Keratinocyte (primary cell): ENCODE measurements around the gene RGL1. TPM values are rescaled to one million over a fixed set of nuclear protein-coding genes. Genes with fewer than 3 reads are reported as not detected.

ENCODE experiments used
- DNase-seq: peaks from one replicate; pipeline ENCODE4 v3.0.0-alpha.2; 2011; ENCODE audit warnings: low read depth, missing footprints, low spot score
- FAIRE-seq: peaks from 2 replicates; lab custom pipeline; 2011; peaks lifted over from hg19 to GRCh38; lab: Jason Lieb, UNC
- H2AFZ ChIP-seq: 2 replicates; pipeline ENCODE4 v1.6.0; 2012; ENCODE audit warnings: low read length, control low read depth, inconsistent platforms; ENCODE audit not compliant: control insufficient read depth
- H3K27ac ChIP-seq: 2 replicates; pipeline ENCODE4 v1.5.1; 2011; ENCODE audit warnings: low read length; ENCODE audit not compliant: control insufficient read depth, insufficient read depth
- H3K27me3 ChIP-seq: 3 replicates; pipeline ENCODE4 v1.6.0; 2011; ENCODE audit warnings: low read length; ENCODE audit not compliant: control insufficient read depth, insufficient read depth; ENCODE audit errors: extremely low read depth
- H3K36me3 ChIP-seq, 2 experiments: 2 replicates in 1 of 2; 3 replicates in 1 of 2; pipeline ENCODE4 v1.5.1; 2011; ENCODE audit warnings: low read length in 2 of 2, mild to moderate bottlenecking in 1 of 2; ENCODE audit not compliant: control insufficient read depth in 2 of 2, insufficient read depth in 2 of 2; ENCODE audit errors: extremely low read depth in 1 of 2
- H3K4me1 ChIP-seq: 3 replicates; pipeline ENCODE4 v1.5.1; 2011; ENCODE audit warnings: low read length; ENCODE audit not compliant: control insufficient read depth, insufficient read depth; ENCODE audit errors: extremely low read depth
- H3K4me2 ChIP-seq: 3 replicates; pipeline ENCODE4 v1.6.0; 2011; ENCODE audit warnings: low read depth, low read length; ENCODE audit not compliant: control insufficient read depth, insufficient read depth; ENCODE audit errors: extremely low read depth
- H3K4me3 ChIP-seq, 3 experiments: fragments of 200-600 bp in 1 of 3; sonication (generic) in 1 of 3; 2 replicates in 2 of 3; 3 replicates in 1 of 3; pipeline ENCODE4 v1.5.1; 2011 to 2016; ENCODE audit warnings: low read length in 3 of 3, mild to moderate bottlenecking in 3 of 3, control low read depth in 2 of 3, inconsistent platforms in 1 of 3, low read depth in 1 of 3, mixed read lengths in 1 of 3, mixed run types in 1 of 3, moderate library complexity in 1 of 3; ENCODE audit not compliant: control insufficient read depth in 2 of 3, insufficient read depth in 2 of 3; ENCODE audit errors: extremely low read depth in 1 of 3
- H3K79me2 ChIP-seq: 2 replicates; pipeline ENCODE4 v1.6.0; 2012; ENCODE audit warnings: low read length; ENCODE audit not compliant: control insufficient read depth, insufficient read depth
- H3K9ac ChIP-seq: 3 replicates; pipeline ENCODE4 v1.6.0; 2011; ENCODE audit warnings: low read length; ENCODE audit not compliant: control insufficient read depth, insufficient read depth; ENCODE audit errors: extremely low read depth
- H3K9me1 ChIP-seq: 3 replicates; pipeline ENCODE4 v1.6.0; 2011; ENCODE audit warnings: low read length; ENCODE audit not compliant: control insufficient read depth, insufficient read depth; ENCODE audit errors: extremely low read depth
- H3K9me3 ChIP-seq: 2 replicates; pipeline ENCODE4 v1.5.1; 2012; ENCODE audit warnings: low read depth, low read length; ENCODE audit not compliant: control insufficient read depth
- H4K20me1 ChIP-seq: 3 replicates; pipeline ENCODE4 v1.6.0; 2011; ENCODE audit warnings: low read length; ENCODE audit not compliant: control insufficient read depth, insufficient read depth; ENCODE audit errors: extremely low read depth
- CTCF ChIP-seq, 3 experiments: IDR thresholded peaks in 1 of 3; conservative IDR thresholded peaks in 1 of 3; optimal IDR thresholded peaks in 1 of 3; 2 replicates in 2 of 3; 3 replicates in 1 of 3; pipeline versions ENCODE3 to v1.5.1; 2011; ENCODE audit warnings: low read length in 3 of 3, mild to moderate bottlenecking in 3 of 3, moderate library complexity in 2 of 3, control low read depth in 1 of 3, inconsistent platforms in 1 of 3; ENCODE audit not compliant: insufficient read depth in 2 of 3; ENCODE audit errors: extremely low read depth in 1 of 3
- EZH2 ChIP-seq: IDR thresholded peaks from one replicate; pipeline ENCODE4 v1.6.1; 2012; ENCODE audit warnings: inconsistent platforms, mild to moderate bottlenecking, low read length, moderate library complexity
- dilution Hi-C: fragments of 300-500 bp; cut with MboI; formaldehyde crosslinking; loops from one replicate; pipeline ENCODE4 v1.7.0; 2020; ENCODE audit warnings: low sequenced_read_pairs; ENCODE audit not compliant: extremely low pct_ligation_motif_present
- polyA plus RNA-seq, 5 experiments: library from polyadenylated mRNA; depleted of rRNA in 3 of 5; stranded (reverse) in 3 of 5; stranded (forward) in 1 of 5; unstranded in 1 of 5; fragments of >200 nt; gene quantifications; 1 replicate in 1 of 5; 2 replicates in 3 of 5; 3 replicates in 1 of 5; pipeline versions ENCODE4 v1.2.1 to v1.2.3, GENCODE V29; 2011 to 2012; ENCODE audit warnings: missing spikeins in 2 of 5, low read depth in 1 of 5, low replicate concordance in 1 of 5

The RGL1 gene
- polyA plus RNA-seq, 1 donor (not counting 4 experiments of a cell fraction or from before 2014, with no cell fraction given), result 1.2 TPM

DNA sequence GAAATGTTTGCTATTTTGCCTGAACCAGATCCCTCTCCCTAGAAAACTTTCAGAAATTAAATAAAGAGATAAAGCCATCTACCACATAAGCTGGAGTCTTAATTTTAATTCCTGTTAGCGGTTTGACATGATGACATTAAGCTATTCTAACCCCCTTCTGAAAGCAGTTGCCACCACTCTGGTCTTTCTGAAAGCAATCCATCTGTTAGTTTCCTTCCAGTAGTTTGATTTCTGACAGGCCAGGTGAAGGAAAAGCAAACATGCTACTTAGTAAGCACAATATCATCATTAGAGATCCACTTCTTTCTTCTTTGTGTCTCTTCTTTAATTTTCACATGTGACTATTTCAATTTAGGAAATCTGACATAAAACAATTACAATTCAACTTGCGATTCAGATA, 39.9 kb downstream of the RGL1 start:
- Histone ChIP-seq H3K36me3 (no peaks in the 10 kb centered on the region), H3K27ac (no peak overlapping the region), H4K20me1 (no peaks in the 10 kb centered on the region), H3K9me1 (no peaks in the 10 kb centered on the region), H3K4me3 (no peak overlapping the region), H2AFZ (no peak overlapping the region), H3K9me3 (no peaks in the 10 kb centered on the region), H3K27me3 (no peaks in the 10 kb centered on the region), H3K4me2 (no peak overlapping the region), H3K4me1 (peaks cover 3% of the 10 kb centered on the region), H3K79me2 (no peaks in the 10 kb centered on the region), H3K9ac (no peak overlapping the region)
- DNase-seq (no peak), FAIRE-seq (no peak)
- TF ChIP-seq EZH2, result no peak
- TF ChIP-seq CTCF (optimal IDR thresholded peaks at IDR 0.05 in 1 of 3, IDR thresholded peaks at IDR 0.05 in 1 of 3, conservative IDR thresholded peaks at IDR 0.05 in 1 of 3; ENCODE audit: extremely low read depth in 1 of 3, insufficient read depth in 2 of 3, low read length in 3 of 3), result no peak
- dilution Hi-C loops, result no loop called here

- H3K4me2 ChIP-seq, result no peak overlapping the region
- no peak for DNase-seq
These were observed 40.8 kb downstream of the RGL1 start for GRCh38 chr1:183845681-183846080.

More at GRCh38 chr1:183845681-183846080, 40.8 kb downstream of the RGL1 start:
- no peak overlapping the region for H3K4me3 ChIP-seq
- dilution Hi-C loops, result no loop called here
- H4K20me1 ChIP-seq, result no peaks in the 10 kb centered on the region
- H3K27me3 ChIP-seq, result no peaks in the 10 kb centered on the region
- H3K9ac ChIP-seq, result no peak overlapping the region
- no peak overlapping the region for H3K27ac ChIP-seq
- H2AFZ ChIP-seq, result no peak overlapping the region
- no peaks in the 10 kb centered on the region for H3K4me1 ChIP-seq
- no peaks in the 10 kb centered on the region for H3K79me2 ChIP-seq
- FAIRE-seq, result no peak
- no peaks in the 10 kb centered on the region for H3K36me3 ChIP-seq
- H3K9me1 ChIP-seq, result no peaks in the 10 kb centered on the region
- no peak for TF ChIP-seq CTCF (optimal IDR thresholded peaks at IDR 0.05 in 1 of 3, IDR thresholded peaks at IDR 0.05 in 1 of 3, conservative IDR thresholded peaks at IDR 0.05 in 1 of 3; ENCODE audit: extremely low read depth in 1 of 3, insufficient read depth in 2 of 3, low read length in 3 of 3)
- no peak for TF ChIP-seq EZH2
- H3K9me3 ChIP-seq, result no peaks in the 10 kb centered on the region
